GM12878 (cell line): ENCODE measurements around the gene RPS6KA2.

Source experiments
- DPF2 ChIP-seq: fragments of 450-650 bp; IDR thresholded peaks from 2 replicates; pipeline ENCODE4 v1.6.1; 2017; ENCODE audit warnings: mild to moderate bottlenecking
- EZH2 ChIP-seq: IDR thresholded peaks from 2 replicates; pipeline ENCODE4 v1.6.1; 2012; ENCODE audit warnings: low read depth, mild to moderate bottlenecking, control low read depth, inconsistent platforms, low read length, borderline replicate concordance; ENCODE audit not compliant: control insufficient read depth
- HDAC6 ChIP-seq: fragments of 200-600 bp; sonication (generic); IDR thresholded peaks from one replicate; pipeline ENCODE4 v1.8.0; 2017; ENCODE audit warnings: antibody characterized with exemption; ENCODE audit not compliant: unreplicated experiment
- TCF7 ChIP-seq: IDR thresholded peaks from 2 replicates; pipeline ENCODE4 v1.6.1; 2014; ENCODE audit warnings: antibody characterized with exemption, borderline replicate concordance
- TF ChIP-seq, protein P1 (sequence below), 3 experiments: IDR thresholded peaks in 2 of 3; conservative IDR thresholded peaks in 1 of 3; 2 replicates each; pipeline ENCODE4 v1.5.1; 2011; ENCODE audit warnings: low read depth in 3 of 3, low read length in 3 of 3, mild to moderate bottlenecking in 3 of 3, control low read depth in 2 of 3, moderate library complexity in 2 of 3, inconsistent platforms in 1 of 3, mixed read lengths in 1 of 3; ENCODE audit not compliant: control insufficient read depth in 2 of 3, insufficient read depth in 1 of 3; ENCODE audit errors: extremely low read depth in 1 of 3

DNA sequence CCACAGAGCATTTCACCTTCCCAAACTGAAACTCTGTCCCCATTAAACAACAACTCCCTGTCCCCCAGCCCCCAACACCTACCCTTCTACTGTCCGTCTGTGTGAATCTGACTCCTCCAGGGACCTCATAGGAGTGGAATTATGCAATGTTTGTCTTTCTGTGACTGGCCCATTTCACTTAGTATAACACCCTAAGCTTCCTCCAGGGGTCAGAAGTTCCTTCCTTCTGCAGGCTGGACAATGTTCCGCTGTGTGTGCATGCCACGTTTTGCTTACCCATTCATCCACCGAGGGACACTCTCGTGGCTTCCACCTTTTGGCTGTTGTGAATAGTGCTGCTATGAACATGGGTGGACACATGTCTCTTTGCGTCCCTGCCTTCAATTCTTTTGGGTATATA is 206.7 kb downstream of the RPS6KA2 start:
- TF ChIP-seq, protein P1, sequence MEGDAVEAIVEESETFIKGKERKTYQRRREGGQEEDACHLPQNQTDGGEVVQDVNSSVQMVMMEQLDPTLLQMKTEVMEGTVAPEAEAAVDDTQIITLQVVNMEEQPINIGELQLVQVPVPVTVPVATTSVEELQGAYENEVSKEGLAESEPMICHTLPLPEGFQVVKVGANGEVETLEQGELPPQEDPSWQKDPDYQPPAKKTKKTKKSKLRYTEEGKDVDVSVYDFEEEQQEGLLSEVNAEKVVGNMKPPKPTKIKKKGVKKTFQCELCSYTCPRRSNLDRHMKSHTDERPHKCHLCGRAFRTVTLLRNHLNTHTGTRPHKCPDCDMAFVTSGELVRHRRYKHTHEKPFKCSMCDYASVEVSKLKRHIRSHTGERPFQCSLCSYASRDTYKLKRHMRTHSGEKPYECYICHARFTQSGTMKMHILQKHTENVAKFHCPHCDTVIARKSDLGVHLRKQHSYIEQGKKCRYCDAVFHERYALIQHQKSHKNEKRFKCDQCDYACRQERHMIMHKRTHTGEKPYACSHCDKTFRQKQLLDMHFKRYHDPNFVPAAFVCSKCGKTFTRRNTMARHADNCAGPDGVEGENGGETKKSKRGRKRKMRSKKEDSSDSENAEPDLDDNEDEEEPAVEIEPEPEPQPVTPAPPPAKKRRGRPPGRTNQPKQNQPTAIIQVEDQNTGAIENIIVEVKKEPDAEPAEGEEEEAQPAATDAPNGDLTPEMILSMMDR (IDR thresholded peaks at IDR 0.05 in 2 of 3, conservative IDR thresholded peaks at IDR 0.05 in 1 of 3; ENCODE audit: control insufficient read depth in 2 of 3, extremely low read depth in 1 of 3, insufficient read depth in 1 of 3, low read depth in 3 of 3, low read length in 3 of 3) = no peak
- TF ChIP-seq HDAC6 (no peak), DPF2 (no peak), TCF7 (no peak), EZH2 (no peak)
